ENCODE measurements around the gene RFC5.
"Not testable (repeated sequence)": the region's sequence is repeated elsewhere in the genome, so short reads cannot be mapped to it uniquely, and the experiment has no call there.

RFC5 gene, protein sequence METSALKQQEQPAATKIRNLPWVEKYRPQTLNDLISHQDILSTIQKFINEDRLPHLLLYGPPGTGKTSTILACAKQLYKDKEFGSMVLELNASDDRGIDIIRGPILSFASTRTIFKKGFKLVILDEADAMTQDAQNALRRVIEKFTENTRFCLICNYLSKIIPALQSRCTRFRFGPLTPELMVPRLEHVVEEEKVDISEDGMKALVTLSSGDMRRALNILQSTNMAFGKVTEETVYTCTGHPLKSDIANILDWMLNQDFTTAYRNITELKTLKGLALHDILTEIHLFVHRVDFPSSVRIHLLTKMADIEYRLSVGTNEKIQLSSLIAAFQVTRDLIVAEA

DNA sequence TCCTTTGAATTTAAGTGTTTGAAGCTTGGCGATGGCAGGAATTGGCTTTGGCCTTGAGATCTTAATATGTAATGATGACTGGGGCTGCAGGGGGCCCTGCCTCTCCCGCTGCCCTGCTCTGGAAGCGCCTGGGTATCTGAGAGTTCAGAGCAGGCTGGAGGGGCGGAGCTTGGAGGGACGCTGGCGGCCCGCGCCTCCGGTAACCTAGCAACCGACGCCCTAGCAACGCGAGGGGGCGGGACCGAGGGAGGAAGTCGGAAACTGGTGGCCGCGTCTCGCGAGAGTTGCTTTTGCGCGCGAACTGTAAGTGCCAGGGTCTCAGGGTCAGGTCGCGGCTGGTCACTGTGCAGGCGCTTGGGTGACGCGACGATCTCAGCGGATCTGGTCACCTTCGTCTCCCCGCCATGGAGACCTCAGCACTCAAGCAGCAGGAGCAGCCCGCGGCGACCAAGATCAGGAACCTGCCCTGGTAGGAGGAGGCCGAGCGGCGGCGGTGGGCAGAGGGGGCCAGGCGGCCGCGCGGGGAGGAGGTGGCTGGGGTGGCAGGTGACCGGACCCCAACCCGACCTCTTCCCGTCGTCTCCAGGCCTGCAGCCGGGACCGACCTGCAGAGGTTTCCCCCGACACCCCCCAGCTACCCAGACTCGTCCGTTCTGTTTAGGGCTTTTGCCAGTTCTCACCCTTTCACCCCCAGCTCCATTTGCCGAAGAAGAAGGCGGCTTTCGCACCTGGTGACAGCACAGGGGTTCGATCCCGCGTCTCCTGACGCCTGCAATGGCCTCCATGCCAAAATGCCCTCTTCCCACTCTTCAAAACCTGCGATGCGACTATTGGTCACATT is at the start of gene RFC5:
RFC5 (plus strand) TSS at position 280 of the 841 bp plus-strand sequence; CDS start at position 405, 125 bp downstream.
- peak; percentile 99 for DNase-seq

DNA sequence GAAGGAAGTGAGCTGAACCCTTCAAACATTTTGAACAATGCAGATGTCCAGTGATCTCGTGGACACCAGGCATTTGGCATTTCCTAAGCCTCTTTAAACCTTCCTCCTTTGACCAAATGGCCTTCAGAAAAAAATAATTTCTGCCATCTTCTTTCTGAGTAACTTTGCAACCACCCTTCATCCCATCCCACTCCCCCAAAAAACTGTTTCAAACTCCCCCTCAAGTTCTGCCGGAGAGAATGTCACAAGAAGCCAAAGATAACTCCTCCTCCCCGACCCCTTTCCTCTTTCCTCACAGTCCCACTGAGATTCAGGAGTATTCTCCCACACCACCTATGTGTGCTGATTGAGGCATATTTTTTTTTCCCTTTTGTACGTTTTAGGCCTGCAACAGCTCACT is 49.5 kb upstream of the RFC5 start:
- DNase-seq = no peak

- peak; percentile 44 for DNase-seq
These were observed 49.0 kb upstream of the RFC5 start for GRCh38 chr12:117967512-117967911.

DNA sequence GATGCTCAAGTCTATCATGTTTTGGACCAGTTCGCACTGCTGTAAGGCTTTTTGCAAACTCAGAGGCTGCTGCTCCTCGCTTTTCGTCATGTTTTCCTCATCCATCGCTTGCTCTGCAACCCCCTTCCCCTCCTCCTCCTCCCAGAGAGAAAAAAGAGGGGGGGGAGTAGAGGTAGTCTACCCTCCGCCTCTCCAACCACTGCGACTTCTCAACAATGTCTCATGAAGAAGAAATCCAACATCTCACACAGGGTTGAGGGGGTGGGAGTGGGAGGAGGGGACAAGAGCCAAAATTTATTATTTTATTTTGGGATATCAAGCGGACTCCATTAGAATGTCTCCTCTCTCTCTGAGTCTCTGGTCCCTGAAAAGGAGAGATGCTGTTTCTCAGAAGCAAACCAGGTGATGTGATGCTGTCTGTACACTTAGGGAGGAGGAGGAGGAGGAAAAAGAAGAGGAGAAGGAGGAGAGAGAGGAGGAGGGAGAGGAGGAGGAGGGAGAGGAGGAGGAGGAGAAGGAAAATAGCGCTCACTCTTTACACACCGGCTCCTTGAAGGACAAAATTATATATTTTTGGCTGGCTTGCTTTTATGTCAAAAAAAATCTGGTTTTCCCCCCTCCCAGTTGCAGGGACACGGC is 48.2 kb upstream of the RFC5 start:
- peak; percentile 43 for DNase-seq

DNA sequence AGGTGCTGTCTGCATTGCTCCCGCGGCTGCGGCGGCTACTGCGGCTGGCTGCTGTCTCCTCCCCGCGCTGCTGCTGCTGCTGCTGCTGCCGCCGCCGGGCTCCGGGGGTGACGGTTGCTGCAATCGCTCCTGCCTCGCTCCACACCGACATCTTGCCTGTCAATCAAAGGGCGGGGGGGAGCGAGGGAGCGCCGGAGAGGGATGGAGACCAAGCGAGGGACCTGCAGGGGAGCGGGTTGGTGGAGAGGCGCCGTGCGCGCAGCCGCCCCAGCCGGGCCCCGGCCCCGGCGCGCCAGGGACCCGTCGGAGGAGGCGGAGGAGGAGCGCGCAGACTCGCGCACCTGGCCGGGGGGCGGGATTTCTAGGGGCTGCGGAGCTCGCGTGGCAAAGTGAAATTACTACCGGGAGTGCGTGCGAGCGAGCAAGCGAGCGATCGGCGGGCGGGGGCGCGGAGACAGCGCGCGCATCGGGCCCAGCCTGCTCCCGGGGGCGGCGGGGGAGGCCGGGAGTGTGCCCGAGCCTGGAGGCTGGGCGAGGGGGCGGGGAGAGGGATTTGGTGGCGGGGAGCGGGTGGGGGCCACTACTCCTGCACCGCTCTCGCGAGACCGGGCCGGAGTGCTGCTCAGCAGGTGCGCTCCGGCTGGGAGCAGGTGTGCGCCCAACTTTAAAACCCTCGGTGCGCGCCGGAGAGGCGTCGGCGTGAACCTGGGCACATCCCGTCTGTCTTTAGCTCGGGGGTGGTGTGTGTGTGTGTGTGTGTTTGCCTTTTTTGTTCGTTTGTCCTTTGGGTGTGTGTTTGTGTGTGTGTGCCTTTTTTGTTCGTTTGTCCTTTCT is 47.5 kb upstream of the RFC5 start, which contains the start of gene KSR2:
KSR2 (minus strand) TSS at position 165 of the 834 bp plus-strand sequence. CDS start 735 bp downstream, outside the sequence.
- DNase-seq = peak; percentile 98

GRCh38 chr12:117970334-117970733 is 46.2 kb upstream of the RFC5 start:
- DNase-seq = no peak

- DNase-seq = peak; percentile 11
These were observed 44.2 kb upstream of the RFC5 start for GRCh38 chr12:117972301-117972700.

- DNase-seq = no peak
These were observed 41.5 kb upstream of the RFC5 start for GRCh38 chr12:117975006-117975405.

GRCh38 chr12:117977373-117977772 is 39.1 kb upstream of the RFC5 start:
- DNase-seq = no peak

- DNase-seq = no peak
These were observed 35.9 kb upstream of the RFC5 start for GRCh38 chr12:117980616-117981015.

GRCh38 chr12:117981267-117981666 is 35.2 kb upstream of the RFC5 start:
- DNase-seq = no peak

- DNase-seq = no peak
These were observed 31.3 kb upstream of the RFC5 start for GRCh38 chr12:117985182-117985581.

DNA sequence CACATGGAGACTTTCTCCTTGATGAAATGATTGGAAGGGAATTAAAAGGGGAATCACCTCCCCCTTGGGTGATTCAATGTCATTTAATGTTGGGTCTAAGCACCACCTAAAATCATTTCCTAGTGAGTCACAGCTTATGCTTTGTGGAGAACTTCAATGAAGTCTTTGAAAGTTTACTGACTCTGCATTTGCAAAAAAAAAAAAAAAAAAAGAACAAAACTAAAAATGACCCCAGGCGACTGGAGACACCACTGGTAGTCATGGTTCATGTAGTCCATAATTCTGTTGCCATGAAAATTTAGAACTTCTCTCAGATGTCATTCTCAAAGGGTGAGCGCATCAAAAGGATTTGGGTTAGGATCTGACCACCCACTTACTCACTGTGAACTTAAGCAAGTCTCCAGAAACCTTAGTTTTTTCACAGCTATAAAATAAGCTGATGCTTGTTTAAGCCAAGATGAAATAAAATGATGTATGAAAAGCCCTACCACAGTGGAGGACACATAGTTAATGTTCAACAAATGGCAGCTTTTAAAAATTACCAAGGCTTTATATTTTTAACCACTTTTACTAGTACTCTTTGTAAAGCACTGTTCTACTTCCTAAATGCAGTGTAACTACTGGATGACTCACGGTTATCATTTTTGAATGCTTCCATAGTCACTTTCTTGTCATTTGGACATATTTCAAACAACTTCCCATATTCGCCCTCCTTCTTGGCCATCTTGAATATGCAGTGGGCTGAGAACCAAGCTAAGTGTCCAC is 29.6 kb upstream of the RFC5 start:
- no peak for DNase-seq

- no peak for DNase-seq
These were observed 21.7 kb upstream of the RFC5 start for GRCh38 chr12:117994551-117995438.

DNA sequence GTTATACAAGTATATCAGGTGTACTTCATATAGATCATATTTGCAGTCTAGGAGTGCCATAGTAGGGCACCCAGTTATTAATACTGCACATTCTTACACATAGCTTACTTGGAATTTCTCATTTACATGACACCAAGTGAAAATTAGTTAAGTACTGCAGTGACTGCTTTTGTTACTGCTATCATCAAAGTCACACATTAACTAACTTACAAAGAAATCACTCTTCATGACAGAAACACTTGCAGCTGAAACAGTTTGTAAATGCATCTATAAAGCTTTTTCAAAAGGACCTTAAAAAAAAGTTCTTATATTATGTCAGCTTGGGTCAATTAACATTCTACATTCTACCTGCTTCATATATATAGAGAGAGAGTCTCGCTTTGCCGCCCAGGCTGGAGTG is 17.8 kb upstream of the RFC5 start:
- no peak for DNase-seq

DNA sequence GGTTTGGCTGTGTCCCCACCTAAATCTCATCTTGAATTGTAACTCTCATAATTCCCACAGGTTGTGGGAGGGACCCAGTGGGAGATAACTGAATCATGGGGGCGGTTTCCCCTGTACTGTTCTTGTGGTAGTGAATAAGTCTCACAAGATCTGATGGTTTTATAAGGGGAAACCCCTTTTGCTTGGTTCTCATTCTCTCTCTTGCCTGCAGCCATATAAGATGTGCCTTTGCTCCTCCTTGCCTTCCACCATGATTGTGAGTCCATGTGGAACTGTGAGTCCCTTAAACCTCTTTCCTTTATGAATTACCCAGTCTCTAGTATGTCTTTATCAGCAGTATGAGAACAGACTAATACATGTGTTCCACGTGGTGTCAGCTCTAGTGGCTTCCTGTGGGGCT is 16.7 kb upstream of the RFC5 start:
- DNase-seq = not testable (repeated sequence)

DNA sequence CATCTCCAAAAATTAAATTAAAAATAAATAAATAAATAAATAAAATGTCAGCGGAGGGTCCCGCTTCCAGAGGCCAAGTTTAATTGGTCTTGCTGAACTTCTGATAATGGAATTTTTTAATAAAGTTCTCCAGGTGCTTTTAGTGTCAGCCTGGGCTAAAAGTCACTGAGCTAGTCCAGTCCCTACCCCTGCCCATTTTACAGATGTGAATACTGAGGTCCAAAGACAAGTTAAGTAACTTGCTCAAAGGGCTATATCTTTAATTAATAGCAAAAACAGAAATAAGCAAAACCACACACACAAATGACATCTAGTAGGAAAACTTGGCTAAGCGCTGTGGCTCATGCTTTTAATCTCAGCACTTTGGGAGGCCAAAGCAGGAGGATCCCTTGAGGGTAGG is 5.6 kb upstream of the RFC5 start:
- no peak for DNase-seq

DNA sequence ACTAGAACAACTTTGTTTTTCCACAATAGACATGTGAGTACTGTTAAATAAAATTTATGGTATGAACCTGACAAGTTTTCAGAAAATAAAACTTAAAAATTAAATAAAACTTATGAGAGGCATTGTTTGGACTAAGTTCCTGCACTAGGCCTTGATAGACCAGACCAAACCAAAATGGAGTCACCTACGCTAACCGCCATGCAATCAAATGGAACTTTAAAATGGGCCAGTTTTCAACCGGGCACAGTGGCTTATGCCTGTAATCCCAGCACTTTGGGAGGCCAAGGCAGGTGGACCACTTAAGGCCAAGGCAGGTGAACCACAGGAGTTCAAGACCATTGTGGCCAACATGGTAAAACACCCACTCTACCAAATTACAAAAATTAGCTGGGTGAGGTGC is 5.1 kb upstream of the RFC5 start:
- no peak for DNase-seq

- DNase-seq = no peak
These were observed 4.5 kb upstream of the RFC5 start for GRCh38 chr12:118011961-118012360.

DNA sequence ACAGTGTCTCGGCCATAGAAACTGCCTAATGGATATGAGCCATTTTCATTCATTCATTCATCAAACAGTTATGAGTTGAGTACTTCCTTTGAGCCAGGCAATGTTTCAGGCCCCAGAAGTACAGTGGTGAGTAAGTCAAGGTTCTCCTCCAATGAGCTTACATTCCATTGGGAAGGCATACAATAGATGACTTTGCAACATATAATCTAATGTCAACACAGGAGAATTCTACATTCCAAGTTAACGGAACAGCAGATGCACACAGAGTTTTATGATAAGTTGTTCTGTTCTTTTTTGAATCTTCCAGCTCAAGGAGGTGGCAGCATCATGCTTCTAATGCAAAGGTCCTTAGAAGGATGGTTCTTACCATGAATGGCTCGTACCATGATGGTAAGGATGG is 3.2 kb upstream of the RFC5 start:
- no peak for DNase-seq

DNA sequence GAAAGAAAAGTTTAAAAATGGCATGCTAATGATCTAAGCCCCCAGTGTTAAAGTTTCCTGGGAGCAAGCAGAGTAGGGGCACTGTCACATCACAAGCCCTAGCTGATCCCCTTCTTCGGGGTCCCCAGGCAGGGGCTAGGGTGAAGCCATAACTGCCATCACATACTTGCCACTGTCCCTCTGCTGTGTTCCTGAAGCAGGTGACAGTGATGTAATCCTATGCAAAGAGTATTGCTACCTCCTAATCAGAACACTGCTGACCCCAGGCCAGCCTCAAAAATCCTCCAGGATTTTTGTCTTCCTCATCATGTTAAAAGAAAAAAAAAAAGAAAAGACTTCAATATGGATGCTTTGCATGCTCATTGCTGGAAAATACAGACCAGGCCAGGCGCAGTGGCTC is 1.2 kb upstream of the RFC5 start:
- DNase-seq = no peak
